Measurements from ENCODE around the gene SNCB. TPM values are rescaled to one million over a fixed set of nuclear protein-coding genes. Genes with fewer than 3 reads are reported as not detected.

SNCB gene
- 2.8 TPM for polyA plus RNA-seq (2013, experiment 1 of 2)
- polyA plus RNA-seq (2013, experiment 2 of 2): 3.6 TPM

DNA sequence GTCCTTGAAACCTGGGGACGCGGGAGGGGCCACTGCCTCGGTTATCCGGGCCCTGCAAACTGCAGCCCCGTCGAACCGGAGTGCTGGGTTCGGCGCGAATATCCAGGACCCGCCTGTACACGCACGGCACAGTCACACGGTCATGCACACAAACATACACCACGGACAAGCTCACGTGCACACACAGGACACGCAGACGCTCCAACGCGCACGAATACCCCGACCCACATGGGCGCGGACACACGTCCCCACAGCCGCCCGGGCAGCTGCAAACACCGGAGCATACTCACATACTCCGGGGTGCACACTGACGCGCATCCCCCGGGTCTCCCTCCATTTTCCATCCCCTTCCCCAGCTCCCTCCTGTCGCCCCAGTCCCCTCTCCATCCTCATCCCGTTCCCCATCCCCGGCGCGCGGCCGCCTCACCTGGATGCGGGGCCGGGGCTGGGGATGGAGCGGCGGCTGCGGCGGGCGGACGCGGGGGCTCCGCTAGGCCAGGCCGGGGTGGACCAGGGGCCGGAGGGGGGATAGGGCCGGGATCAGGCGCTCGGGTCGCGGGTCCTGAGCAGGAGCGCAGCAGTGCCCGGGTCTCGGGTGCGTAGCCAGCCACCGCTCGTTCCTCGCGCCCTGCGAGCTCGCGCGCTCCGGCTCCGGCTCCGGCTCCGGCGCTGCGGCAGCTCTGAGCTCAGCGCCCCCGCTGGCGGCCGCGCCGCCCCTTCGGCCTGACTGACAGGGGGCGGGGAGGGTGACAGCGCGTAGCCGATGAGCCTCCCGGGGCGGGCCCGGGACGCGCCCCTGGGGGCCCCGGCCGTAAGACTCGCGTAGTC, at the start of gene SNCB, which contains the start of gene EIF4E1B:
TSS of gene SNCB (minus strand) at position 682 of the 828 bp plus-strand sequence. CDS start 880 bp downstream, outside the sequence.
TSS of gene EIF4E1B (plus strand) at position 823 of the 828 bp plus-strand sequence. CDS start 12,113 bp downstream, outside the sequence.
- Histone ChIP-seq H3K27me3 (ENCODE audit: insufficient read depth, low read length) (peaks cover 64% of the 10 kb centered on the region), H3K9ac (ENCODE audit: low read depth, low read length) (no peak within 1 kb of the TSS; the same call in 1 of the 2 replicates), H3K36me3 (ENCODE audit: insufficient read depth, low read length) (no peaks in the 10 kb centered on the region), H3K27ac (ENCODE audit: low read depth, low read length) (no peak within 1 kb of the TSS), H3K4me1 (ENCODE audit: insufficient read depth, low read length) (peaks cover 17% of the 10 kb centered on the region), H3K9me3 (ENCODE audit: insufficient read depth, low read depth, low read length) (no peaks in the 10 kb centered on the region), H3K4me3 (ENCODE audit: low read length) (peak within 1 kb of the TSS; percentile 77)
- under 1% methylated on average over 94 of the region's 94 CpGs for WGBS

DNA sequence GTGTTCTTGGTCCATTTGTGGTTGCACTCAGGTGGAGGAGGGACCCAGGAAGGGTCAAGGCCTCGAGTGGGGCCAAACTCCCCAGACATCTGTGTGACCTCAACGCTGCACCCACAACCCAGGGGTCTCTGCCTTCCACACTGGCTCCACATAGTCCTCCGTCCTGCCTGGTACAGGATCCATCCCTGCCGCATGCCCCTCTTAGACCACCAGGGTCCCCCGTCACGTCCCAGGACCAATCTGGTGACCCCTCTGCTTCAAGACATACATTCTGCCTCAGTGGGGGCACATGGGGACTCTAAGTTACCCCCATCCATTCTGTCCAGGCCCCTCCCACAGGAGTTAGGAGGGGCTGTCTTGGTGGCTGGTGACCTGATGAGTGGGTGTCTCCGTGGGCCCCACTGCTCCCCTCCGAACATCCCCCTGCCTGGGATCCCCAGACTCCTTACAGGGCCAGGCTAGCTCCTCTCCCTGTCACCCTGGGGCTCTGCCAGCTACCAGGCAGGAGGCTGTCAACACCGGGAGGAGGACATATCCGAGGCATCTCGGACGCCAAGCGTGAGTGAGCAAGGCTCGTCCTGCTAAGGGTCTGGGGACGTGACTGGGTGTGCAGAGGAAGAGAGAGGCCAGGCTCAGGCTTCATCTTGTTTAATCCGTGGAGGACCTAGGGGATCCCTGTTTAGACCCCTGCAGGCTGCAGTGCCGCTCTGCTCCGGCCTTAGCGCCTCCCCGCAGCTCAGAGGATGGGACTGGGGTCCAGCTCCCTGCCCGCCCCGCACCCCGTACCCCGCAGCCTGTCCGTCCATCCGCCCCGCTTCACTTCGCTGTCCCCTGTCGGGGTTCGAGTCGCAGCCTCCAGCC, 49.3 kb upstream of the SNCB start:
- no peaks in the 10 kb centered on the region for H3K36me3 ChIP-seq (ENCODE audit: insufficient read depth, low read length)
- no peaks in the 10 kb centered on the region for H3K4me1 ChIP-seq (ENCODE audit: insufficient read depth, low read length)
- H3K9me3 ChIP-seq (ENCODE audit: insufficient read depth, low read depth, low read length): no peaks in the 10 kb centered on the region
- 91% methylated on average over 31 of the region's 31 CpGs for WGBS
- no peak overlapping the region for H3K4me3 ChIP-seq (ENCODE audit: low read length)
- no peak overlapping the region for H3K9ac ChIP-seq (ENCODE audit: low read depth, low read length)
- peaks cover 2% of the 10 kb centered on the region; the same call in 1 of the 2 replicates for H3K27me3 ChIP-seq (ENCODE audit: insufficient read depth, low read length)
- no peak overlapping the region for H3K27ac ChIP-seq (ENCODE audit: low read depth, low read length)

DNA sequence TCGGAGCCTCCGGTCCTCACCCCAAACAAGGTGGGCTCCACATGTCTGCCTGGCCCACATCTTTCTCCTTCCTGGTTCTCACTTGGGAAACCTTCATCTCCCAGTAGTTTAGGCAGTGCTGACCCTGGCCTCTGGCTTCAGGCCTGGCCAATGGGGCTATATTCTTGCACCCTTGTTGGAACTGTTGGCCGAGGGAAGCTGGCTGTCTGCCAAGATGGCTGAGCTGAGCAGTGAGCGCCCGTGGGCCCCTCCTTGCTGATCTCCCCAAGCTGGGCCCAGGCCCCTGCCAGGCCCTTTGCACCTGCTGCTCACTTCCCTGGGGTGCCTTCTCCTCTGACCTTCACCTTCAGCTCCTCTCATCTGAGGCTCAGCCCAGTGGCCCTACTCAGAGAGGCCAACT, 48.2 kb upstream of the SNCB start:
- no peaks in the 10 kb centered on the region for H3K4me1 ChIP-seq (ENCODE audit: insufficient read depth, low read length)
- no peak overlapping the region for H3K27ac ChIP-seq (ENCODE audit: low read depth, low read length)
- H3K9ac ChIP-seq (ENCODE audit: low read depth, low read length): no peak overlapping the region
- no peaks in the 10 kb centered on the region for H3K9me3 ChIP-seq (ENCODE audit: insufficient read depth, low read depth, low read length)
- H3K4me3 ChIP-seq (ENCODE audit: low read length): no peak overlapping the region
- peaks cover 2% of the 10 kb centered on the region; the same call in 1 of the 2 replicates for H3K27me3 ChIP-seq (ENCODE audit: insufficient read depth, low read length)
- no peaks in the 10 kb centered on the region for H3K36me3 ChIP-seq (ENCODE audit: insufficient read depth, low read length)
- WGBS: 93% methylated on average over 5 of the region's 5 CpGs

DNA sequence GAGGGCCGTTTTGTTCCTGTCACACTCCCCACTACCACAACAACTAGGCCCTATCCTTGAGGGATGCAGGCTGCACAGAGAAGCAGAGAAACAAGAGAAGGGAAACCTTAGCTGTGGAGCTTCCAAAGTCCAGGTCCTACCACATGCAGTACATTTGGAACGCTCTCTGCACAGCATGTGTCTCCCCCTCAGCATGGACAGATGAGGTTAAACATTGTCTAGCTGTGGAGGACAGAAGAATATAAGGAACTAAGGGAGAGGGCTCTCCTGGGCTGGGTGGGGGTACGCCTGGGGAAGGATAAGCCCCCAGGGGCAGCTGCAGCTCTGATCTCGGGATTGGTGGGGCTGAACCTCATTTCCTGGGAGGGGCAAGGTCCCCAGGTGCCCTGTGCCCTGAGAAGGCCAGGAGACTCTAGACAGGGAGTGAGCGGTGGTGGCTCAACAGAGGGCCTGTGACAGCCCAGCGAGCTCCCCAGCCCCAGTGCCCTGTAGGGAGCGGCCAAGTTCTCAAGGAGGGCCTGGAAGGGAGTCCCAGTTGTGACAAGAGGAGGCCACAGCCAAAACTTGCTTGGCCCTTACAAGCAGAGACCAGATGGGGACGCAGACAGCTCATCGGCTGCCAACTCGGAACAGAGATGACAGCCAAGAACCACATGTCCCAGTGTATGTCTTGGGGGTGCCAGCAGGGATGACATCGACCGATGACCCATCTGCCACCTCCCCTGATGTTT, 47.0 kb upstream of the SNCB start:
- no peak overlapping the region for H3K4me3 ChIP-seq (ENCODE audit: low read length)
- H3K36me3 ChIP-seq (ENCODE audit: insufficient read depth, low read length): no peaks in the 10 kb centered on the region
- peaks cover 3% of the 10 kb centered on the region for H3K4me1 ChIP-seq (ENCODE audit: insufficient read depth, low read length)
- no peak overlapping the region for H3K27ac ChIP-seq (ENCODE audit: low read depth, low read length)
- H3K27me3 ChIP-seq (ENCODE audit: insufficient read depth, low read length): peaks cover 2% of the 10 kb centered on the region; the same call in 1 of the 2 replicates
- 93% methylated on average over 12 of the region's 12 CpGs for WGBS
- H3K9ac ChIP-seq (ENCODE audit: low read depth, low read length): no peak overlapping the region
- H3K9me3 ChIP-seq (ENCODE audit: insufficient read depth, low read depth, low read length): no peaks in the 10 kb centered on the region

DNA sequence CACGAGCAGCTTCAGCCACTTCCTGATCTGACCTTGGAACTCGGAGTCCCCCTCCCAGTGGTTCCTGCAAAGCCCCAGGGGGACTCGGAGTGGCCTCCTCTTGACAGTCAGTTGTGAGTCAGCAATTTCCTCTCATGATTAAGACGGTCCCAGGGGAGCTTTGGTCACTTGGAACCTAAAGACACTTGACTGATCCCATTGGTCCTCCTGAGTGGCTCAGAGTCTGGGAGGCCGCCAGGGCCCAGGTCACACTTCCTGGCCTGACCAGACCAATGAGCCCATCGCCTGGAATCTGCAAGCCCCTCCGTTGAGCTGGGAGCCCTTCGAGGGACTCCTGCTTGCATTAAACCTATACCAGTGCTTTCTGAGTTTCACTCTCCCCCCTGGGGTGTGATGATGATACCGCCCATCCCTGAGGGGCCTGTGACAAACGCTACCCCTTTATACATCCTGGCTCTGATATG, 46.1 kb upstream of the SNCB start:
- Histone ChIP-seq H3K9me3 (ENCODE audit: insufficient read depth, low read depth, low read length) (no peaks in the 10 kb centered on the region), H3K27me3 (ENCODE audit: insufficient read depth, low read length) (peaks cover 2% of the 10 kb centered on the region; the same call in 1 of the 2 replicates), H3K36me3 (ENCODE audit: insufficient read depth, low read length) (no peaks in the 10 kb centered on the region), H3K9ac (ENCODE audit: low read depth, low read length) (no peak overlapping the region), H3K4me1 (ENCODE audit: insufficient read depth, low read length) (peaks cover 5% of the 10 kb centered on the region), H3K4me3 (ENCODE audit: low read length) (no peak overlapping the region), H3K27ac (ENCODE audit: low read depth, low read length) (no peak overlapping the region)
- 71% methylated on average over 10 of the region's 10 CpGs for WGBS

DNA sequence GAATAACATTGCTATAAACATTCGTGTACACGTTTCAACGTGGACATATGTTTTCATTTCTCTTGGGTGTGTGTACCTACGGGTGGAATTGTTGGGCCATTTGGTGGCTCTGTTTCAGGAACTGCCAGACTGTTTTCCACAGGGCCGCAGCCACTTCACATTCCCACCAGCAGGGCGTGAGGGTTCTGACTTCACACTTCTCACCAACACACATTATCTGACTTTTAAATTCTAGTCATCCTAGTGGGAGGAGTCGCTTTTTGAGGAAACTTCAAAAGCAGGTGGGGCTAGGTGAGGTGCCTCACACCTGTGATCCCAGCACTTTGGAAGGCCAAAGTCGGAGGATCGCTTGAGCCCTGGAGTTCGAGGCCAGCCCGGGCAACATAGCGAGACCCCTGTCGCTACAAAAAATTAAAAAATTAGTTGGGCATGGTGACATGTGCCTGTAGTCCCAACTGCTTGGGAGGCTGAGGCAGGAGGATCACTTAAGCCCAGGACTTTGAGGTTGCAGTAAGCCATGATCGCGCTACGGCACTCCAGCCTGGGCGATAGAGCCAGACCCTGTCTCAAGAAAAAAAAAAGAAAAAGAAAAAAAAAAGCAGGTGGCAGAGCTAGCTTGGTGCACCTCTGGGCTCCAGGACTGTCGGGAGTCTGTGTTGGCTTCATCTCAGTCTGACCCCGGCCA, 45.5 kb upstream of the SNCB start:
- Histone ChIP-seq H3K27ac (ENCODE audit: low read depth, low read length) (no peak overlapping the region), H3K9ac (ENCODE audit: low read depth, low read length) (no peak overlapping the region), H3K36me3 (ENCODE audit: insufficient read depth, low read length) (no peaks in the 10 kb centered on the region), H3K27me3 (ENCODE audit: insufficient read depth, low read length) (peaks cover 2% of the 10 kb centered on the region; the same call in 1 of the 2 replicates), H3K9me3 (ENCODE audit: insufficient read depth, low read depth, low read length) (no peaks in the 10 kb centered on the region), H3K4me3 (ENCODE audit: low read length) (no peak overlapping the region), H3K4me1 (ENCODE audit: insufficient read depth, low read length) (peaks cover 5% of the 10 kb centered on the region)
- 77% methylated on average over 18 of the region's 19 CpGs for WGBS

DNA sequence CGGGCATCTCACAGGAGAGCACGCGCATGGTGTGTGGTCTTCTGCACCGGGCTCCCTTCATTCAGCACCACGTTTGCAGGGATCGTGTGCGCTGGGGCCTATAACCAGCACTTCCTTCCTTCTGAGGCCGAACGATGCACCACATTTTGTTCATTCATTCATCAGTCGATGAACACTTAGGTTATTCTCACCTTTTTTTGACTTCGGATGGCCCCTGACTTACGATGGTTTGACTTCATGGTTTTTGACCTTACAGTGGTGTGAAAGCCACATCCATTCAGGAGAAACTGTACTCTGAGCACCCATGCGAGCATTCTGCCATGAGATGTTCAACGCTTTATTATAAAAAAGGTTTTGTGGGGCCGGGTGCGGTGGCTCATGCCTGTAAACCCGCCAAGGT, 44.5 kb upstream of the SNCB start:
- Histone ChIP-seq H3K4me1 (ENCODE audit: insufficient read depth, low read length) (peaks cover 5% of the 10 kb centered on the region), H3K27ac (ENCODE audit: low read depth, low read length) (no peak overlapping the region), H3K36me3 (ENCODE audit: insufficient read depth, low read length) (no peaks in the 10 kb centered on the region), H3K9ac (ENCODE audit: low read depth, low read length) (no peak overlapping the region), H3K27me3 (ENCODE audit: insufficient read depth, low read length) (peaks cover 2% of the 10 kb centered on the region; the same call in 1 of the 2 replicates), H3K9me3 (ENCODE audit: insufficient read depth, low read depth, low read length) (no peaks in the 10 kb centered on the region), H3K4me3 (ENCODE audit: low read length) (no peak overlapping the region)
- 88% methylated on average over 17 of the region's 17 CpGs for WGBS

DNA sequence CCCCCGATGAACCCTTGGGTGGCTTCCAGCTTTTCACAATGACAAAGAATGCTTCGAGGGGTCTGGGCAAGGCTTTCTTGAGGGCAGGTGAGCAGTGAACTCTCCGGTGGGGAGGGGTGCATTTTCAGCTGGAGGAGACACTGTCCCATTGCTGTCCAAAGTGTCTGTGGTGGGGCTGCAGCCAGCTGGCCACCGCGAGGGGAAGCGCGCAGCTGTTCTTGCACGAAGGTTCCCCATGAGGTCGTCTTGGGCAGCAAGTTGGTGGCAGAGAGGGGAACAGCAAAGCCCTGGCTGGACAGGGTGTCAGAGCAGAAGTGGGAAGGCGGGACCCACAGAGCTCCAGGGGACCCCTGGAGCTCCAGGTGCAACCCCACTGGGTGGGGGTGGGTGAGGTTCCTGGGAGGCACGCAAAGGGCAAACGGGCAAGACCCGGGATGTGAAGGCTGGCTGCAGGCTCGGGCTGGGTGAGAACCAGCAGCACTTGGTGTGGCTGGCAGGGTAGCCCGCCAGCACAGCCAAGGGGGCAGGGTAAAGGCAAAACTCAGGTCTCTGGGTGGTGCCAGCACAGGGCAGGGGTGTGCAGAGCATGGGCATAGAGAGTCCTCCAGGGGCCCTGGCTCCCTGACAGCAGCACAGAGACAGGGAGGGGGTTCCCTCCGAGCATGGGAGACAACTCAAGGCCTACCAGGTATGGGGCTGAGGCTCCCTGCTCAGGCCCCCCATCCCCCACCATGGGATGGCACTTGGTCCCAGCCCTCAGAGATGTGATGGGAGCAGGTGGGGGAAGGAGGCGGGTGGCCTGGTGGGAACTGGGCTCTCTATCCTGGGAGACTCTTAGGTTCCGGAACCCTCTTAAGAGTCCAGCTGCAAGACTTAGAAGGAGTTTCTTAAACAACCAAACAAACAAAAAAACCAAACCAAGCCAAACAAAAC, 43.6 kb upstream of the SNCB start:
- no peak overlapping the region for H3K9ac ChIP-seq (ENCODE audit: low read depth, low read length)
- H3K27ac ChIP-seq (ENCODE audit: low read depth, low read length): no peak overlapping the region
- H3K4me3 ChIP-seq (ENCODE audit: low read length): no peak overlapping the region
- peaks cover 5% of the 10 kb centered on the region for H3K4me1 ChIP-seq (ENCODE audit: insufficient read depth, low read length)
- 93% methylated on average over 17 of the region's 18 CpGs for WGBS
- no peaks in the 10 kb centered on the region for H3K36me3 ChIP-seq (ENCODE audit: insufficient read depth, low read length)
- H3K27me3 ChIP-seq (ENCODE audit: insufficient read depth, low read length): no peaks in the 10 kb centered on the region
- H3K9me3 ChIP-seq (ENCODE audit: insufficient read depth, low read depth, low read length): no peaks in the 10 kb centered on the region

DNA sequence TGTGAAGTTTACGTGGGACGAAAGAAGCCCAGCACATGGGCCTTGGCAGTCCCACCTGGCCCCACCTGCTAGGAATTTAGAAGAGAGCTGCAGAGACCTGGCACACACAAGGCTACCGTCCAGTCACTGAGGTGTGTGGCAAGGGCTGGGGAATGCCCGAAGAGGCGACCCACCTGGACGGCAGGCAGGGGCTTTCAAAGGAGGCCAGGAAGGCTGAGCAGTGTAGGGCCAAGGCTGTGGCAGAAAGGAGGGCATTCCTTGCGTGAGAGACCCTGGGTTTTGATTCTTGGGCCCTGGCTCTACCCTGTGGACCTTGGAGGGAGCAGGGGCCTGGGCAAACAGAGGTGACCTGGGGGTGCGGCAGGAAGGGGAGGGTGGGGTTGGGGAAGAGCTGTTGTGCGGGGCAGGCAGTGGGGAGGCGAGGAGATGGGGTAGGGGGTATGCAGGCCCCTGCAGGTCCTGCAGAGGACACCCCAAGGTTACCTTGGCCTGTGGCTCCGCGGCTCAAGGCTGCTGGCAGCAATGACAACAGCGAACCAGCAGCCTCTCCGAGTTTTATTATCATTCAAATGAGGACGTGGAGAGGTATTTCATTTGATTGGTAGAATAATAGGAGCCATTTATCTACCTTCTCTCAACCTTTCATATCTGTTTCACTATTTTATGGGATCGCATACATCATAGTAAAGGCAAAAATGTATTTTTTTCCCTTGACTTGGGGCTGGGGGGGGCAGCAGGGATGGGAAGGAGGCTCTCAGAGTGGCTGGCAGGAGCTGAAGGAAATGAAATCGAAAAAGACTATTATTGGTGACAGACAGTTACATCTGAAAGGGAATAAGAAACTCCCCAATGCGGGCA, 41.8 kb upstream of the SNCB start:
- Histone ChIP-seq H3K4me1 (ENCODE audit: insufficient read depth, low read length) (peaks cover 5% of the 10 kb centered on the region), H3K9ac (ENCODE audit: low read depth, low read length) (no peak overlapping the region), H3K9me3 (ENCODE audit: insufficient read depth, low read depth, low read length) (no peaks in the 10 kb centered on the region), H3K36me3 (ENCODE audit: insufficient read depth, low read length) (no peaks in the 10 kb centered on the region), H3K27ac (ENCODE audit: low read depth, low read length) (peak overlapping the region; percentile 28; the same call in 1 of the 2 replicates), H3K27me3 (ENCODE audit: insufficient read depth, low read length) (no peaks in the 10 kb centered on the region), H3K4me3 (ENCODE audit: low read length) (no peak overlapping the region; the same call in 1 of the 2 replicates)
- WGBS: 52% methylated on average over 17 of the region's 18 CpGs

Data from HUES64 (cell line).